HG03139 (cell line): ENCODE results near the gene FBXL16.
A peak's percentile ranks its signal among the peaks of the same experiment; 100 is the strongest.
"Not testable (repeated sequence)": the region's sequence is repeated elsewhere in the genome, so short reads cannot be mapped to it uniquely, and the experiment has no call there.

Source experiments
- ATAC-seq: cut with Tn5 transposase; IDR thresholded peaks from one replicate; pipeline ENCODE4 v1.9.1; 2021; ENCODE audit not compliant: unreplicated experiment

FBXL16 gene

DNA sequence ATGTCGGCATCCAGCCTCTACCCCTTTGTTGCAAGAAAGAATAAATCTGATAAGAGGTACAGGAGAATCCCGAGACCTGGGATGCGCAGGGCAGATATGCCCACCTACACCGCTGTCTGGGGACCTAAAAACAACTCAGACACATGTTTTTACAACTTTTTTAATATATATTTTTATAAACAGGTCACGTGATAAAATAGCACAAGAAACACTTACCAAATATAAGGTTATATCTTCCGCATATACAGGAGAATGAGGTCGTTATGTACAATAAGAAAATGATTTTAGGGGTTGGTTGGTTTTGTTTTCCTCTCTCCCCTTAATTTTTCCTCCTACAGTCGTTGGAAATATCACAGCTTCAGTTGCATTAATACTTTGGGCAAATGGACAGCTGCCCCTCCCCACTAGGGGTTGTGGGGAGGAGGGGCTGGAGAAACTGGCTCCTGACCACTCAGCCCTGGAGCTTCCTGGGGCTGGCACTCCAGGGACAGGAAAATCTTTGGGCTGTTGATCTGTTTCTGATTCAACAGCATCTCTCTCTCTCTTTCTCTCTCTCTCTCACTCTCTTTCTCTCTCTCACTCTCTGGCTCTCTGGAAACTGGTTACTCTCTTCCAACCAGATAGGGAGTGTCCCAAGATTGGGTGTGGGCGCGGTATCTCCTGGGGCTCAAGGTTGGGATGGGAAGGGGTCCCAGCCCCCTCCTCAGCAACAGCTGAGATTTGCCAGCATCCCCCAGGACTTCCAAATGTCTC, 13.1 kb downstream of the FBXL16 start:
- ATAC-seq = no peak

GRCh38 chr16:691242-691641, 14.4 kb downstream of the FBXL16 start:
- ATAC-seq = not testable (repeated sequence)

- no peak for ATAC-seq
Measured at GRCh38 chr16:689175-689897, 16.3 kb downstream of the FBXL16 start.

- no peak for ATAC-seq
Measured at GRCh38 chr16:687499-687898, 18.1 kb downstream of the FBXL16 start.

GRCh38 chr16:686459-687260, 18.9 kb downstream of the FBXL16 start:
- ATAC-seq = no peak

DNA sequence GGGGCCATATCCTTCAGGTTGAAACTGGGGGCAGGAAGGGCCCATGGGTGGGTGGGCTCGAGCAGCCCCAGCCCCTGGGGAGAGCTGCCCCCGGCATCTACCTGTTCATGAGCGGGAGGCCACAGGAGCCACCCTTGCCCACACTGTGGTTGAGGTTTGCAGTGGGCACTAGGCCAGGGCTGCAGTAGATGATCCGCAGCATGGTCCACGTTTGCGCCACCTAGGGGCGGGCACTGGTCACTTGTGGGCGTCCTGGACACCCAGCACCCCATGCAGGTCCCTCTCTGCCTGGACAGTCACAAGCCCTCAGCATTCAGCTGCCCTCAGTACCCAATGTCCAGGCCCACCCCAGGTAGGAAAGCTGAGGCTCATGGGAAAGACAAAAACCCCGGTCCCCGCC, 19.6 kb downstream of the FBXL16 start:
- no peak for ATAC-seq

DNA sequence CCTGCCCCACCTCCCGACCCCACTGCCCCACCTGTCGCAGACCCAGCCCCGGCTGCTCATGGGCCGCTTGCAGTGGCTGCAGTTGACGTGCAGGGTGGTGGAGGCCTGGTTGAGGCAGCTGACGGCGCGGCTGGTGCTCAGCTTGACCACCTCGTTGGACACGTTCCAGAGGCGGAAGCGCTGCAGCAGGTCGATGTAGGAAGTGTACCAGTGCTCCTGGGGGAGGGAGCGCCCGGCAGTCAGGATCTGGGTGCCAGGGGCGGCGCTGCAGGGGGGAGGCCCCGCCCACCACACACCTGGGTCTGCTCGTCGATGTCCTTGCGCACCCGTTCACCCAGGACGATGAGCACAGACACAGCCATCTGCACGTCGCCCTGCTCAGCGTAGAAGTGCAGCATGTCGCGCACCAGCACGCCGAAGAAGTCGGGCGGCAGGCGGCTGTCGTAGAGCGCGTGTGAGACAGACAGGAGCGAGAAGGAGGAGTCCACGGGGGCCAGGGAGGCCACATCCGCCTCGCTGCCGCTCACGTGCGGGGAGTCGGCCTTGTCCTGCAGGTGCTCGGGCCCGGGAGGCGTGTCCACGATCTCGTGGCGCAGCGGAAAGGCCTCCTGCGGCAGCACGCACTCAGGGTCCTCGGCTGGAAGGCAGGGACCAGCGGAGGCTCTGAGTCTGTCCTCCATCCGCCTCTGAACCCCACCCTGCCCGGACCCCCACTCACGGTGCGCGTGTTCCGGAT, 20.5 kb downstream of the FBXL16 start:
- no peak for ATAC-seq

DNA sequence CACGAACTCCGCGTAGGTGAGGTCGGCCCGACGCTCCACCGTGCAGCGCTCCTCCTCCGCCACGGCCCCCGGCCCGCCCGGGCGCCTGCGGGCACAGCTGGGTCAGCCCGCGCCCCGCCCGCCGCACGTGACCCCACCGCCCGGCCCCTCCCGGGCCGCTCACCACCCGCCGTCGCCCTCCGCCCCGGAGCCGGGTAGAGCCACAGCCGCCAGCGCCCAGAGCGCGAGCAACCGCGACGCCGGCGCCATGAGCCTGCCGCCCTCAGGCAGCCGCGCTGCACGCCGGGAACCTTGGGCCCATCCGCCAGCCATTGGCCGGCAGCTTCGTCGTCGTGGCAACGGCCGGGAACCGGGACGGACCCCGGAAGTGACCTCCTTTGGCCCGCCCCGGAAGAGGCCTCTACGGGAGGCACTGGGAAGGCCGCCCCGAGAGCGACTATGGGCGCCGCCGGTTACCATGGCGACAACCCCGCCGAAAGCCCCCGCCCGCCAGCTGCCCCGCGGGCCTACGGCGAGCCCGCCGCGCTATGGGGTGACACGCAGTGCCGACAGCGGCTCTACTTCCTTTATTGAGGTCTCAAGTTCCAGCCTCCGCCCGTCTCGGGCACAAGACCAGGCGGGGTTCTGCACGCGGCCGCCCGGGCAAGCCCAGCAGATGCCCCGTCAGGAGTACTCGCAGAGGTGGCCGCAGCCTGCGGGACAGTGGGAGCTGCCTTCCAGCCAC, 21.4 kb downstream of the FBXL16 start, which contains the start of gene JMJD8:
Gene JMJD8, minus strand, starts transcription at position 264 of the 724 bp plus-strand sequence. Its CDS starts 15 bp downstream, at position 249.
- ATAC-seq = peak; percentile 35

- ATAC-seq = no peak
Measured at GRCh38 chr16:683396-684070, 22.1 kb downstream of the FBXL16 start.

DNA sequence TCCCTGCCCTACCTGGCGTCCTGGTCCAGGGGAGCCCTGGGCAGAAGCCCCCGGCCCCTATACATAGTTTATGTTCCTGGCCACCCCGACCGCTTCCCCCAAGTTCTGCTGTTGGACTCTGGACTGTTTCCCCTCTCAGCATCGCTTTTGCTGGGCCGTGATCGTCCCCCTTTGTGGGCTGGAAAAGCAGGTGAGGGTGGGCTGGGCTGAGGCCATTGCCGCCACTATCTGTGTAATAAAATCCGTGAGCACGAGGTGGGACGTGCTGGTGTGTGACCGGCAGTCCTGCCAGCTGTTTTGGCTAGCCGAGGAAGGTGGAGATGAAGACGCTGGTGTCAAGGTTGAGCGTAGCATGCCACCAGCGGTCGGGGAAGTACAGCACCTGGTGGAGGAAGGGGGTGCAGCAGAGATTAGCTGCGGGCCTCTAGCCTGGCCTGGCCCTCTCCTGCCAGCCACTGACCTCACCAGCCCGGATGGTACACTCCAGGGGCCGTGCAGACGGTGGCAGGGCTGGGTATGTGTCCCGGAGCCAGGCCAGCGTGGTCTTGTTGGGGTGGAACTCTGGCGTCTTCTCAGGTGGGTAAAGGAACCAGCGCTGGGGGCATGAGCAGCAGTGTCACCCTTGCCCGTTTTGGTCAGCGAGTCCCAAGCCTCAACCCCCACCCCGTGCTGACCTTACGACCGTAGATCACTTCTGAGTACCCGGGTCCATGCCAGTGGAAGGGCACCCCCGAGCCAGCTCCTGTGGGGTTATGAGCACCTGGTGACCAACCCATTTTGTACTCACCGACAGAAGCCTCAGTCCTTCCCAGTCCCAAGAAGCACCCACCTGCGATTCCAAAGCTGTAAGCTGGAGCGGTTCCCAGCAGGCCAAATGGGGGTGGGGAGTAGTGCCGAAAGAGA, 22.9 kb downstream of the FBXL16 start:
- ATAC-seq = no peak

DNA sequence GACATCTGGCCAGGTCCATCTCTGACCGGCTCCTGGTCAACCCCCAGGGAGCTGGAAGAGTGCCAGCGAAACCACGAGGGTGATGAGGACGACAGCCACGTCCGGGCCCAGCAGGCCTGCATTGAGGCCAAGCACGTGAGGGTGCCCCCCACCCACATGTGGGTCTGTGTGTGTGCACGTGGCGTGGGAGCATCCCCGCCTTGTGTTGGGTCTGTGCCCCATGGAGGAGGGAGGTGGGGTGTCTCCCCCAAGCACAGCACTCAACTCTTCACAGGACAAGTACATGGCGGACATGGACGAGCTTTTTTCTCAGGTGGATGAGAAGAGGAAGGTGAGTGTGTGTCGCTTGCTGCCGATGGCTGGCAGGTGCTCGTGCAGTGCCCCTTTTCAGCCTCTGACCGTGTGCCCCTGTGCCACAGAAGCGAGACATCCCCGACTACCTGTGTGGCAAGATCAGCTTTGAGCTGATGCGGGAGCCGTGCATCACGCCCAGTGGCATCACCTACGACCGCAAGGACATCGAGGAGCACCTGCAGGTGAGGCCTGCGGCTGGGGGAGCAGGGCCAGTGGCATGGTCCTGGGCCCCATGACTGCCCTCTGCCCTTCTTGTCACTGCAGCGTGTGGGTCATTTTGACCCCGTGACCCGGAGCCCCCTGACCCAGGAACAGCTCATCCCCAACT, 23.7 kb downstream of the FBXL16 start:
- ATAC-seq = no peak

DNA sequence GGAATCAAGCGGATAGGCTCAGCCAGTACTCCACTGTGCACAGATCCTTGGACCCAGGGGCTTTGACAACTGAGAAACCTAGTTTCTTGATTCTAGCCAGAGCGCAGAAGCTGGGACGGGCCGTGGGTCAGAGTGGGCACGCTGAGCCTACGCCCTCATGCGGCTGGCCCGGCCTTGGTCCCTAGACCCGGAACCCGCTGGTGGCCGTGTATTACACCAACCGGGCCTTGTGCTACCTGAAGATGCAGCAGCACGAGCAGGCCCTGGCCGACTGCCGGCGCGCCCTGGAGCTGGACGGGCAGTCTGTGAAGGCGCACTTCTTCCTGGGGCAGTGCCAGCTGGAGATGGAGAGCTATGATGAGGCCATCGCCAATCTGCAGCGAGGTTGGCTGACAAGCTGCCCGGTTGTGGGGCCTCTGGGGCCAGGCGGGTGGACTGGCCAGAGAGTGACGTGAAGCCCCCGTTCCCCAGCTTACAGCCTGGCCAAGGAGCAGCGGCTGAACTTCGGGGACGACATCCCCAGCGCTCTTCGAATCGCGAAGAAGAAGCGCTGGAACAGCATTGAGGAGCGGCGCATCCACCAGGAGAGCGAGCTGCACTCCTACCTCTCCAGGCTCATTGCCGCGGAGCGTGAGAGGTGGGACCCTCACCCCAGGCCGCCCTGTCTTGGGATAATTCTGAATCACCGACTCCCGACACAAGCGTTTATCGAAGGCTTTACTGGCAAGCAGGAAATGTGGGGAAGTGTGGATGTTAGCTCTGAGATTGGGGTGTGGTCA, 24.4 kb downstream of the FBXL16 start:
- no peak for ATAC-seq

GRCh38 chr16:680625-680945, 25.0 kb downstream of the FBXL16 start:
- no peak for ATAC-seq

DNA sequence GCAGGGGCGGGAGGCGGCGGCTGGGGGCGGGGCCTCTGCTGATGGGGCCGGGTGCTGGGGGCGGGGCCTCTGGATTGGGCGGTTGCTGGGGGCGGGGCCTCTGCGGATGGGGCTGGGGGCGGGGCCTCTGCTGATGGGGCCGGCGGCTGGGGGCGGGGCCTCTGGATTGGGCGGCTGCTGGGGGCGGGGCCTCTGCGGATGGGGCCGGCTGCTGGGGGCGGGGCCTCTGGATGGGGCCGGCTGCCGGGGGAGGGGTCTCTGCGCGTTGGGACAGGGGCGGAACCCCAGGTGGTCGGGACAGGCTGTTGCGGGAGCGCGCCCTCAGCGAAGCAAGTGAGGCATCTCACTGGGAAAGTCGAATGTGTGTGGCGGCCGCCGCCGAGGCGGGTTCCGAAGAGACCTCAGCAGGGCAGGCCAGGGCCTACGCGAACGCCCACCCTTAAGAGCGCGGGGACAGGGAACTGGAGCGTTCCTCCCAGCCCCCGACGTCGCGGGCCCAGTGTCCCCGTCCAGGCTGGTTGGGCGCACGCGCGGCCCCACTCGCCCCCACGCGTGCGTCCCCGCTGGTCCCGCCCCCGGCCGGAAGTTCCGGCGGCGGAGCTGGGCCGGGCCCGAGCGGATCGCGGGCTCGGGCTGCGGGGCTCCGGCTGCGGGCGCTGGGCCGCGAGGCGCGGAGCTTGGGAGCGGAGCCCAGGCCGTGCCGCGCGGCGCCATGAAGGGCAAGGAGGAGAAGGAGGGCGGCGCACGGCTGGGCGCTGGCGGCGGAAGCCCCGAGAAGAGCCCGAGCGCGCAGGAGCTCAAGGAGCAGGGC, 25.6 kb downstream of the FBXL16 start, which contains the start of gene STUB1:
Gene STUB1, plus strand, starts transcription at position 597 of the 811 bp plus-strand sequence. Its CDS starts 116 bp downstream, at position 713.
- no peak for ATAC-seq

- ATAC-seq = no peak
Measured at GRCh38 chr16:678858-679813, 26.5 kb downstream of the FBXL16 start.
